ENCODE data around the gene NFIA.
"Not testable (repeated sequence)": the region's sequence is repeated elsewhere in the genome, so short reads cannot be mapped to it uniquely, and the experiment has no call there.

GRCh38 chr1:61075833-61076232 lies 6.5 kb upstream of the NFIA start:
- TF ChIP-seq POLR2AphosphoS5 (IDR thresholded peaks at IDR 0.05; ENCODE audit: low read depth, low read length); CTCF (IDR thresholded peaks at IDR 0.05); TCF7L2 (IDR thresholded peaks at IDR 0.05; ENCODE audit: low read depth, low read length): not testable (repeated sequence)

Data from Panc1 (cell line).